ENCODE results near the gene AMER1. TPM values are rescaled to one million over a fixed set of nuclear protein-coding genes. Genes with fewer than 3 reads are reported as not detected.

AMER1 gene
- total and polyA plus RNA-seq, 7 experiments from 2014 or later, result 0.05 to 6.6 (median 4.4) TPM

- no peaks in the 10 kb centered on the region for H3K4me1 Mint-ChIP-seq
- peaks cover 0 to 8% (median 0%) of the 10 kb centered on the region in 5 donors for H3K36me3 Mint-ChIP-seq
- H3K27me3 Mint-ChIP-seq, result no peaks in the 10 kb centered on the region
- no peak for ATAC-seq
- ChIA-PET POLR2A (no interaction called here), CTCF (no interaction called here)
- Histone ChIP-seq H3K9me3 (ENCODE audit: control insufficient read depth in 2 of 3, low read length in 3 of 3) (no peaks in the 10 kb centered on the region), H3K27me3 (ENCODE audit: control insufficient read depth in 2 of 2, insufficient read depth in 2 of 2, low read length in 2 of 2) (no peaks in the 10 kb centered on the region), H3K4me1 (ENCODE audit: control insufficient read depth in 2 of 2, insufficient read depth in 2 of 2, low read length in 2 of 2) (no peaks in the 10 kb centered on the region), H3K36me3 (ENCODE audit: control insufficient read depth in 2 of 3, insufficient read depth in 3 of 3, low read length in 3 of 3) (no peaks in the 10 kb centered on the region), H3K27ac (ENCODE audit: low read depth, low read length) (no peak overlapping the region), H3K4me3 (ENCODE audit: low read length) (no peak overlapping the region)
- intact Hi-C loops (cut with micrococcal nuclease), result no loop called here
- peaks cover 4 to 58% (median 13%) of the 10 kb centered on the region in 11 donors for H3K9me3 Mint-ChIP-seq
- no peak overlapping the region for H3K4me3 Mint-ChIP-seq
- H3K27ac Mint-ChIP-seq, result no peak overlapping the region
- no peak for DNase-seq
Measured at GRCh38 chrX:64151911-64152310, 53.6 kb downstream of the AMER1 start.

DNA sequence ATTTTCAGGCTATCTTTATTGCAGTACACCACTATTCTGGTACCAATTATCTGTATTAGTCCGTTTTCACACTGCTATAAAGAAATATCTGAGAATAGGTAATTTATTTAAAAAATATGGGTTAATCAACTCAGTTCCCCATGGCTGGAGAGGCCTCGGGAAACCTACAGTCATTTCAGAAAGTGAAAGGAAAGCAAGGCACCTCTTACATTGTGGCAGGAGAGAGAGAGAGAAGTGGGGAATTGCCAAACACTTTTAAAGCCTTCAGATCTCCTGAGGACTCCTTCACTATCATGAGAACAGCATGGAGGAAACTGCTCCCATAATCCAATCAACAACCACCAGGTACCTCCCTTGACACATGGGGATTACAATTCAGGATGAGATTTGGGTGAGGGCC, 54.7 kb downstream of the AMER1 start:
- no peaks in the 10 kb centered on the region for H3K27me3 Mint-ChIP-seq
- POLR2A ChIA-PET, result no interaction called here
- H3K9me3 Mint-ChIP-seq, result peaks cover 4 to 49% (median 11%) of the 10 kb centered on the region in 11 donors
- H3K27ac ChIP-seq (ENCODE audit: low read depth, low read length), result no peak overlapping the region
- H3K4me1 ChIP-seq (ENCODE audit: control insufficient read depth in 2 of 2, insufficient read depth in 2 of 2, low read length in 2 of 2), result no peaks in the 10 kb centered on the region
- no peaks in the 10 kb centered on the region for H3K9me3 ChIP-seq (ENCODE audit: control insufficient read depth in 2 of 3, low read length in 3 of 3)
- intact Hi-C loops (cut with micrococcal nuclease), result no loop called here
- CTCF ChIA-PET, result no interaction called here
- H3K36me3 ChIP-seq (ENCODE audit: control insufficient read depth in 2 of 3, insufficient read depth in 3 of 3, low read length in 3 of 3), result no peaks in the 10 kb centered on the region
- peaks cover 0 to 8% (median 0%) of the 10 kb centered on the region in 5 donors for H3K36me3 Mint-ChIP-seq
- no peak overlapping the region for H3K27ac Mint-ChIP-seq
- H3K4me1 Mint-ChIP-seq, result no peaks in the 10 kb centered on the region
- no peak for ATAC-seq
- H3K4me3 ChIP-seq (ENCODE audit: low read length), result no peak overlapping the region
- no peak overlapping the region for H3K4me3 Mint-ChIP-seq
- DNase-seq, result no peak
- no peaks in the 10 kb centered on the region for H3K27me3 ChIP-seq (ENCODE audit: control insufficient read depth in 2 of 2, insufficient read depth in 2 of 2, low read length in 2 of 2)

Other genes with a start within 250 kb of the AMER1 start
- gene ASB12, start 24.9 kb upstream of the AMER1 start, total RNA-seq, result not detected
- under 1 TPM in 1 of 2 donors, not detected in 1; 0.55 TPM for gene ASB12, start 24.9 kb upstream of the AMER1 start, polyA plus RNA-seq
- gene MTMR8, start 189.7 kb upstream of the AMER1 start, total RNA-seq, result 1 to 10 TPM; 4.7 to 9.4 (median 7.2) TPM
- 1 to 10 TPM; 2.7 to 5.1 TPM for gene MTMR8, start 189.7 kb upstream of the AMER1 start, polyA plus RNA-seq

Measured in naive thymus-derived CD4-positive, alpha-beta T cell (primary cell).